Spleen (tissue), 7 donors: ENCODE data around the gene DMWD.

Experiments used
- CTCF ChIP-seq, 11 experiments: fragments of 200-600 bp in 7 of 11; fragments of 450-650 bp in 4 of 11; sonication (generic) in 4 of 11; IDR thresholded peaks in 8 of 11; conservative IDR thresholded peaks in 3 of 11; 1 replicate in 7 of 11; 2 replicates in 4 of 11; pipeline versions ENCODE4 v1.4.0 to v1.8.0; 2016 to 2021; ENCODE audit warnings: antibody characterized with exemption in 11 of 11, inconsistent platforms in 4 of 11, mild to moderate bottlenecking in 1 of 11
- POLR2A ChIP-seq, 3 donors: fragments of 450-650 bp; IDR thresholded peaks; one replicate each; pipeline ENCODE4 v1.5.1; 2017; ENCODE audit warnings: antibody characterized with exemption in 3 of 3, mild to moderate bottlenecking in 1 of 3
- donor health status: DM: no; HTN: no; CAD: no; lungs with moderate emphysema.
- donor health status: DM: no; HTN: no; CAD: no.
- donor health status: DM: no; HTN: no; CAD: no.

- TF ChIP-seq CTCF (IDR thresholded peaks at IDR 0.05 in 8 of 11, conservative IDR thresholded peaks at IDR 0.05 in 3 of 11) (no peak), POLR2A (IDR thresholded peaks at IDR 0.05) (no peak)
These were observed 8.5 kb downstream of the DMWD start for GRCh38 chr19:45784096-45784495.
